SK-N-SH (cell line): Measurements from ENCODE around the gene RBM12. TPM values are rescaled to one million over a fixed set of nuclear protein-coding genes. Genes with fewer than 3 reads are reported as not detected.
A peak's percentile ranks its signal among the peaks of the same experiment; 100 is the strongest.

Experiments
- CTCF ChIA-PET: fragments of 300-600, 350-600 bp; formaldehyde crosslinking; extraction: SDS; loops from one replicate; lab custom pipeline; 2021; lab: Yijun Ruan, JAX
- POLR2A ChIA-PET: fragments of 350-600 bp; sonication (Branson Sonifier 250); formaldehyde crosslinking; extraction: SDS; loops from one replicate; lab custom pipeline; 2020; ENCODE audit warnings: antibody characterized with exemption, inconsistent platforms; lab: Yijun Ruan, JAX
- DNase-seq: peaks from one replicate; pipeline ENCODE4 v3.0.0; 2012
- H2AFZ ChIP-seq: fragments of 200-600 bp; sonication (generic); 2 replicates; pipeline ENCODE4 v1.8.1; 2016; ENCODE audit warnings: antibody characterized with exemption, mild to moderate bottlenecking, low read depth
- H3F3A ChIP-seq: fragments of 200-600 bp; sonication (generic); replicated peaks from 2 replicates; pipeline ENCODE3; 2016; ENCODE audit warnings: antibody characterized with exemption, mild to moderate bottlenecking; ENCODE audit not compliant: insufficient read depth
- H3K27ac ChIP-seq, 2 experiments: fragments of 200-500 bp in 1 of 2; fragments of 200-600 bp in 1 of 2; sonication (Bioruptor generic) in 1 of 2; sonication (generic), shearing (Covaris generic) in 1 of 2; 2 replicates each; pipeline versions ENCODE4 v1.5.1 to v1.6.1; 2014 to 2016; ENCODE audit warnings: low read depth in 2 of 2, inconsistent platforms in 1 of 2, low read length in 1 of 2, mild to moderate bottlenecking in 1 of 2, mixed read lengths in 1 of 2
- H3K27me3 ChIP-seq: fragments of 200-600 bp; sonication (generic), shearing (Covaris generic); 2 replicates; pipeline ENCODE4 v1.6.1; 2016; ENCODE audit warnings: mixed run types; ENCODE audit not compliant: insufficient read depth
- H3K36me3 ChIP-seq, 2 experiments: fragments of 200-500 bp in 1 of 2; fragments of 200-600 bp in 1 of 2; sonication (Bioruptor generic) in 1 of 2; sonication (generic) in 1 of 2; replicated peaks in 1 of 2; 2 replicates each; pipeline versions ENCODE3 to v1.5.1; 2014 to 2016; ENCODE audit warnings: low read length in 1 of 2, mild to moderate bottlenecking in 1 of 2; ENCODE audit not compliant: insufficient read depth in 2 of 2, control insufficient read depth in 1 of 2
- H3K4me1 ChIP-seq, 2 experiments: fragments of 200-500 bp in 1 of 2; fragments of 200-600 bp in 1 of 2; sonication (Bioruptor generic) in 1 of 2; sonication (generic), shearing (Covaris generic) in 1 of 2; 2 replicates each; pipeline versions ENCODE4 v1.5.1 to v1.6.1; 2014 to 2016; ENCODE audit warnings: low read depth in 1 of 2, low read length in 1 of 2, mixed run types in 1 of 2; ENCODE audit not compliant: insufficient read depth in 2 of 2, control insufficient read depth in 1 of 2
- H3K4me2 ChIP-seq: fragments of 200-600 bp; sonication (generic), shearing (Covaris generic); 2 replicates; pipeline ENCODE4 v1.6.1; 2017; ENCODE audit warnings: mixed run types
- H3K4me3 ChIP-seq, 2 experiments: fragments of 200-500 bp in 1 of 2; fragments of 200-600 bp in 1 of 2; sonication (Bioruptor generic) in 1 of 2; sonication (generic), shearing (Covaris generic) in 1 of 2; 2 replicates each; pipeline versions ENCODE4 v1.5.1 to v1.8.1; 2014 to 2016; ENCODE audit warnings: low read depth in 2 of 2, inconsistent platforms in 1 of 2, low read length in 1 of 2, mild to moderate bottlenecking in 1 of 2, mixed read lengths in 1 of 2, moderate library complexity in 1 of 2
- H3K79me2 ChIP-seq: fragments of 200-600 bp; sonication (generic); 2 replicates; pipeline ENCODE4 v1.8.1; 2017; ENCODE audit warnings: mild to moderate bottlenecking; ENCODE audit not compliant: insufficient read depth
- H3K9ac ChIP-seq: fragments of 200-600 bp; sonication (generic); 2 replicates; pipeline ENCODE4 v1.6.1; 2017; ENCODE audit warnings: mixed run types
- H3K9me2 ChIP-seq: fragments of 200-600 bp; sonication (generic); 2 replicates; pipeline ENCODE4 v1.6.1; 2017; ENCODE audit warnings: mixed run types
- H3K9me3 ChIP-seq: fragments of 200-600 bp; sonication (generic); 2 replicates; pipeline ENCODE4 v1.6.1; 2017; ENCODE audit warnings: mixed run types, mild to moderate bottlenecking, moderate library complexity
- H4K20me1 ChIP-seq: fragments of 200-600 bp; sonication (generic); 2 replicates; pipeline ENCODE4 v1.6.1; 2017; ENCODE audit warnings: mild to moderate bottlenecking, mixed run types; ENCODE audit not compliant: insufficient read depth
- CHD2 ChIP-seq: fragments of 150-350 bp; IDR thresholded peaks from 2 replicates; pipeline ENCODE4 v1.6.1; 2018; ENCODE audit warnings: low read length; ENCODE audit not compliant: partially characterized antibody
- MXI1 ChIP-seq: IDR thresholded peaks from 2 replicates; pipeline ENCODE4 v1.6.1; 2012; ENCODE audit warnings: mild to moderate bottlenecking, low read depth, low read length, improper control_type of control experiment
- RAD21 ChIP-seq: IDR thresholded peaks from 2 replicates; pipeline ENCODE4 v1.6.1; 2012; ENCODE audit warnings: mild to moderate bottlenecking, low read length
- RCOR1 ChIP-seq: fragments of 150-350 bp; IDR thresholded peaks from 2 replicates; pipeline ENCODE4 v1.6.1; 2017; ENCODE audit warnings: antibody characterized with exemption, low read length
- RXRA ChIP-seq: IDR thresholded peaks from 2 replicates; pipeline ENCODE4 v1.4.0; 2012; ENCODE audit warnings: low read depth, mild to moderate bottlenecking, borderline replicate concordance
- SMC3 ChIP-seq: IDR thresholded peaks from 2 replicates; pipeline ENCODE4 v1.6.1; 2012; ENCODE audit warnings: low read depth, low read length, improper control_type of control experiment
- WGBS: methylation state at CpG from one replicate; pipeline ENCODE4 v1.1.6; 2017; ENCODE audit warnings: low lambda C conversion rate; 5-methylcytosine and 5-hydroxymethylcytosine counted together
- polyA plus RNA-seq, 3 experiments: library from polyadenylated mRNA; depleted of rRNA; stranded (reverse); fragments of >200 nt; gene quantifications; 2 replicates each; pipeline ENCODE4 v1.2.3, GENCODE V29; 2012
- TF ChIP-seq, protein P1 (sequence below): IDR thresholded peaks from 2 replicates; pipeline ENCODE4 v1.4.0; 2012; ENCODE audit warnings: low read depth
- TF ChIP-seq, protein P2 (sequence below): fragments of 150-350 bp; IDR thresholded peaks from 2 replicates; pipeline ENCODE4 v1.6.1; 2016; ENCODE audit warnings: mild to moderate bottlenecking, low read depth, low read length
- TF ChIP-seq, protein P3 (sequence below): IDR thresholded peaks from 2 replicates; pipeline ENCODE4; 2012
- TF ChIP-seq, protein P4 (sequence below): fragments of 200-600 bp; sonication (generic); IDR thresholded peaks from 2 replicates; pipeline ENCODE4 v1.6.1; 2017; ENCODE audit warnings: antibody characterized with exemption, mild to moderate bottlenecking, moderate library complexity

The RBM12 gene
- polyA plus RNA-seq, 1 of the 3 experiments (the other 2 are of a cell fraction): 41.9 TPM

DNA sequence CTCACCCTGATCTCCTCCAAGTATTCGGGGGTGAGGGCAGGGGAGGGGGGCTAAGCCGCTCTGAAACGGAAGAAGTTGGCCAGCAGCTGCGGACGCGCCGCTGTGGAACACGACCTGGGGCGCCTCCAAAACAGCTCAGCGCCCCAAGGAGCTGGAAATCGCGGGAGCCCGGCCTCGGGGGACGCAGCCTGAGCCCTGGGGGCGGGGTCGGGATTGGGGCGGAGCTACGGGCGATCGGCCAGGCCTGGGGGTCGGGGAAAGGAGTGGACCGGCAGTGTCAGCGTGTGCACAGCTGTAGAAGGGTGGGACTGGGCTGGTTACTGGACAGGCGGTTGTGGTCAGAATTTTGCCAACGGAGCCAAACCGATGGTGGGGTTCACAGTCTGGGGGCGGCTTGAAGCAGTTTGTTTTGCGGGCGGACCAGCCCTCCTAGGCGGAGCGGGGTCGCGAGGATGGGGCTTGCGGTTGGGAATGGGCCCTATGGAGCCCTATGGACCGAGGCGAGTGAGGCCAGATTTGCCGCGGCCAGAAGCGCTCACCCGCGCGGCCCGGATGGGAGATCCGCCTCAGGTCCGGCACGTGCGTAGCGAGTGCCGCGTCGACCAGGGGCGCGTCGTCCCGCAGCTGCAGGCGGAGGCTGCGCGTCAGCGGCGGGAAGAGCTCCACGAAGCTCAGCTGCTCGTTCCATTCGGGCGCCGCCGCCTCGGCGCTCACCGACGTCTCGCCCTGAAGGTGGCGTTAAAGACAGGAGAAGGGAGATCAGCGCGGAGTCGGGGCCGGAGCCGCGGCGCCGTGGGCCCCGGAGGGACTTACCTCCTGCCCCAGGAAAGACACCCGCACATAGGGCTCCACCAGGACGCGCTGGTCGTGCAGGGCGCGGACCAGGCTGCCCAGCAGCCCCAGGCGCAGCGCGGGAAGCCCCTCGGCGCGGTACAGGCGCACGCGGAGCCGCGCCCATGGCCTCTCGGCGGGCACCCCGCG lies 63.4 kb downstream of the RBM12 start:
- DNase-seq: peak; percentile 88
- ChIA-PET CTCF (interaction anchor here (0.7 to 1.6 kb wide), 6 partner anchors 10 to 283 kb away, joined by 3 to 4 read pairs (median 3); no protein-coding TSS in a partner anchor), POLR2A (interaction anchor here (1.3 kb wide), 1 partner anchor 15 kb away, joined by 3 read pairs; the partner anchor contains the start of gene SPAG4)
- H3K4me3 ChIP-seq: peak overlapping the region in 1 of 2 experiments; percentile 31; a peak in 2 of 4 replicates
- H3F3A ChIP-seq: no peaks in the 10 kb centered on the region
- H3K9me3 ChIP-seq: no peaks in the 10 kb centered on the region
- H3K27ac ChIP-seq: no peak overlapping the region
- peak overlapping the region; percentile 70; the same call in 1 of the 2 replicates for H3K4me2 ChIP-seq
- H3K9ac ChIP-seq: no peak overlapping the region
- no peaks in the 10 kb centered on the region for H3K9me2 ChIP-seq
- no peaks in the 10 kb centered on the region for H3K36me3 ChIP-seq
- 52% methylated on average over 19 of the region's 103 CpGs for WGBS
- no peaks in the 10 kb centered on the region for H3K79me2 ChIP-seq
- TF ChIP-seq, protein P1, sequence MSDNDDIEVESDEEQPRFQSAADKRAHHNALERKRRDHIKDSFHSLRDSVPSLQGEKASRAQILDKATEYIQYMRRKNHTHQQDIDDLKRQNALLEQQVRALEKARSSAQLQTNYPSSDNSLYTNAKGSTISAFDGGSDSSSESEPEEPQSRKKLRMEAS: peak; percentile 96
- TF ChIP-seq RCOR1: no peak
- no peak for TF ChIP-seq CHD2
- 0 out of 2 replicates have a peak, but pooled peaks have one; percentile 22 for TF ChIP-seq SMC3
- TF ChIP-seq, protein P2, sequence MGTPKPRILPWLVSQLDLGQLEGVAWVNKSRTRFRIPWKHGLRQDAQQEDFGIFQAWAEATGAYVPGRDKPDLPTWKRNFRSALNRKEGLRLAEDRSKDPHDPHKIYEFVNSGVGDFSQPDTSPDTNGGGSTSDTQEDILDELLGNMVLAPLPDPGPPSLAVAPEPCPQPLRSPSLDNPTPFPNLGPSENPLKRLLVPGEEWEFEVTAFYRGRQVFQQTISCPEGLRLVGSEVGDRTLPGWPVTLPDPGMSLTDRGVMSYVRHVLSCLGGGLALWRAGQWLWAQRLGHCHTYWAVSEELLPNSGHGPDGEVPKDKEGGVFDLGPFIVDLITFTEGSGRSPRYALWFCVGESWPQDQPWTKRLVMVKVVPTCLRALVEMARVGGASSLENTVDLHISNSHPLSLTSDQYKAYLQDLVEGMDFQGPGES: no peak
- no peak for TF ChIP-seq RXRA
- TF ChIP-seq RAD21: peak; percentile 54
- TF ChIP-seq MXI1: no peak
- TF ChIP-seq, protein P3, sequence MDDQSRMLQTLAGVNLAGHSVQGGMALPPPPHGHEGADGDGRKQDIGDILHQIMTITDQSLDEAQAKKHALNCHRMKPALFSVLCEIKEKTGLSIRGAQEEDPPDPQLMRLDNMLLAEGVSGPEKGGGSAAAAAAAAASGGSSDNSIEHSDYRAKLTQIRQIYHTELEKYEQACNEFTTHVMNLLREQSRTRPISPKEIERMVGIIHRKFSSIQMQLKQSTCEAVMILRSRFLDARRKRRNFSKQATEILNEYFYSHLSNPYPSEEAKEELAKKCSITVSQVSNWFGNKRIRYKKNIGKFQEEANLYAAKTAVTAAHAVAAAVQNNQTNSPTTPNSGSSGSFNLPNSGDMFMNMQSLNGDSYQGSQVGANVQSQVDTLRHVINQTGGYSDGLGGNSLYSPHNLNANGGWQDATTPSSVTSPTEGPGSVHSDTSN: no peak
- TF ChIP-seq, protein P4, sequence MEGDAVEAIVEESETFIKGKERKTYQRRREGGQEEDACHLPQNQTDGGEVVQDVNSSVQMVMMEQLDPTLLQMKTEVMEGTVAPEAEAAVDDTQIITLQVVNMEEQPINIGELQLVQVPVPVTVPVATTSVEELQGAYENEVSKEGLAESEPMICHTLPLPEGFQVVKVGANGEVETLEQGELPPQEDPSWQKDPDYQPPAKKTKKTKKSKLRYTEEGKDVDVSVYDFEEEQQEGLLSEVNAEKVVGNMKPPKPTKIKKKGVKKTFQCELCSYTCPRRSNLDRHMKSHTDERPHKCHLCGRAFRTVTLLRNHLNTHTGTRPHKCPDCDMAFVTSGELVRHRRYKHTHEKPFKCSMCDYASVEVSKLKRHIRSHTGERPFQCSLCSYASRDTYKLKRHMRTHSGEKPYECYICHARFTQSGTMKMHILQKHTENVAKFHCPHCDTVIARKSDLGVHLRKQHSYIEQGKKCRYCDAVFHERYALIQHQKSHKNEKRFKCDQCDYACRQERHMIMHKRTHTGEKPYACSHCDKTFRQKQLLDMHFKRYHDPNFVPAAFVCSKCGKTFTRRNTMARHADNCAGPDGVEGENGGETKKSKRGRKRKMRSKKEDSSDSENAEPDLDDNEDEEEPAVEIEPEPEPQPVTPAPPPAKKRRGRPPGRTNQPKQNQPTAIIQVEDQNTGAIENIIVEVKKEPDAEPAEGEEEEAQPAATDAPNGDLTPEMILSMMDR: peak; percentile 28; the same call in 1 of the 2 replicates
- H4K20me1 ChIP-seq: no peaks in the 10 kb centered on the region
- peak overlapping the region; percentile 56; the same call in 1 of the 2 replicates for H2AFZ ChIP-seq
- no peaks in the 10 kb centered on the region for H3K27me3 ChIP-seq
- H3K4me1 ChIP-seq: peaks cover 0 to 10% of the 10 kb centered on the region in 2 experiments; a peak in 1 of 4 replicates
